ENCODE data around the gene RPL13.

DNA sequence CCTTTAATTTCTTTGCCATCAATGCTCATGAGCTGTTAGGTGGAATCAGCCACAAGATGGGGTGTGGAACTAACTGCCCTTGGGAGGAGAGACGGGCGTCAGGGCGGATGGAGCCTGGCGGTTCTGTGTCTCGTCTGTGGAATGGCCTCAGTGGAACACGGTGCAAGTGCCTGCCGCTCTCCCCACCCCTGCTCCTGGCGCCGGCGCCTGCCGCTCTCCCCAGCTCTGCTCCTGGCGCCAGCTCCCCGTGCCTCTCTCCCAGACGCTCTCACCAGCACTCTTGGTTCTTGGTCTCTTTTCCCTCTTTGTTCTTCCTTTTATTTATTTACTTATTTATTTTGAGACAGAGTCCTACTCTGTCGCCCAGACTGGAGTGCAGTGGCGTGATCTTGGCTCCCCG is 13.2 kb upstream of the RPL13 start:
- TF ChIP-seq, protein P1, sequence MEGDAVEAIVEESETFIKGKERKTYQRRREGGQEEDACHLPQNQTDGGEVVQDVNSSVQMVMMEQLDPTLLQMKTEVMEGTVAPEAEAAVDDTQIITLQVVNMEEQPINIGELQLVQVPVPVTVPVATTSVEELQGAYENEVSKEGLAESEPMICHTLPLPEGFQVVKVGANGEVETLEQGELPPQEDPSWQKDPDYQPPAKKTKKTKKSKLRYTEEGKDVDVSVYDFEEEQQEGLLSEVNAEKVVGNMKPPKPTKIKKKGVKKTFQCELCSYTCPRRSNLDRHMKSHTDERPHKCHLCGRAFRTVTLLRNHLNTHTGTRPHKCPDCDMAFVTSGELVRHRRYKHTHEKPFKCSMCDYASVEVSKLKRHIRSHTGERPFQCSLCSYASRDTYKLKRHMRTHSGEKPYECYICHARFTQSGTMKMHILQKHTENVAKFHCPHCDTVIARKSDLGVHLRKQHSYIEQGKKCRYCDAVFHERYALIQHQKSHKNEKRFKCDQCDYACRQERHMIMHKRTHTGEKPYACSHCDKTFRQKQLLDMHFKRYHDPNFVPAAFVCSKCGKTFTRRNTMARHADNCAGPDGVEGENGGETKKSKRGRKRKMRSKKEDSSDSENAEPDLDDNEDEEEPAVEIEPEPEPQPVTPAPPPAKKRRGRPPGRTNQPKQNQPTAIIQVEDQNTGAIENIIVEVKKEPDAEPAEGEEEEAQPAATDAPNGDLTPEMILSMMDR (IDR thresholded peaks at IDR 0.05) = no peak
- TF ChIP-seq POLR2A (IDR thresholded peaks at IDR 0.05) = no peak

Data from right lobe of liver (tissue), 4 donors.